ENCODE measurements around the gene EYS.
"Not testable (repeated sequence)": the region's sequence is repeated elsewhere in the genome, so short reads cannot be mapped to it uniquely, and the experiment has no call there.

The EYS gene

GRCh38 chr6:65452333-65452732, 254.7 kb downstream of the EYS start:
- no peak for DNase-seq (ENCODE audit: low read depth in 3 of 3)

- DNase-seq (ENCODE audit: low read depth in 3 of 3), result no peak
Observed at GRCh38 chr6:65450451-65450850, 256.6 kb downstream of the EYS start.

GRCh38 chr6:65449926-65450325, 257.1 kb downstream of the EYS start:
- DNase-seq (ENCODE audit: low read depth in 3 of 3), result no peak

GRCh38 chr6:65448866-65449265, 258.2 kb downstream of the EYS start:
- no peak for DNase-seq (ENCODE audit: low read depth in 3 of 3)

GRCh38 chr6:65436281-65436680, 270.7 kb downstream of the EYS start:
- DNase-seq (ENCODE audit: low read depth in 3 of 3), result no peak

GRCh38 chr6:65416621-65417020, 290.4 kb downstream of the EYS start:
- no peak for DNase-seq (ENCODE audit: low read depth in 3 of 3)

- DNase-seq (ENCODE audit: low read depth in 3 of 3), result no peak
Observed at GRCh38 chr6:65410309-65410708, 296.7 kb downstream of the EYS start.

GRCh38 chr6:65402564-65402963, 304.5 kb downstream of the EYS start:
- DNase-seq (ENCODE audit: low read depth in 3 of 3), result no peak

GRCh38 chr6:65399355-65400084, 307.5 kb downstream of the EYS start:
- DNase-seq (ENCODE audit: low read depth in 3 of 3), result no peak

- no peak for DNase-seq (ENCODE audit: low read depth in 3 of 3)
Observed at GRCh38 chr6:65398851-65399250, 308.2 kb downstream of the EYS start.

GRCh38 chr6:65350530-65350929, 356.5 kb downstream of the EYS start:
- DNase-seq (ENCODE audit: low read depth in 3 of 3), result no peak

GRCh38 chr6:65302655-65303054, 404.4 kb downstream of the EYS start:
- DNase-seq (ENCODE audit: low read depth in 3 of 3), result not testable (repeated sequence)

- no peak for DNase-seq (ENCODE audit: low read depth in 3 of 3)
Observed at GRCh38 chr6:65299236-65299635, 407.8 kb downstream of the EYS start.

- DNase-seq (ENCODE audit: low read depth in 3 of 3), result no peak
Observed at GRCh38 chr6:65295812-65296211, 411.2 kb downstream of the EYS start.

GRCh38 chr6:65289491-65289890, 417.5 kb downstream of the EYS start:
- no peak for DNase-seq (ENCODE audit: low read depth in 3 of 3)

GRCh38 chr6:65285275-65285674, 421.8 kb downstream of the EYS start:
- DNase-seq (ENCODE audit: low read depth in 3 of 3), result no peak

GRCh38 chr6:65280060-65280459, 427.0 kb downstream of the EYS start:
- no peak for DNase-seq (ENCODE audit: low read depth in 3 of 3)

GRCh38 chr6:65262241-65262640, 444.8 kb downstream of the EYS start:
- DNase-seq (ENCODE audit: low read depth in 3 of 3), result no peak

GRCh38 chr6:65259982-65260381, 447.0 kb downstream of the EYS start:
- DNase-seq (ENCODE audit: low read depth in 3 of 3), result no peak

GRCh38 chr6:65259059-65259458, 448.0 kb downstream of the EYS start:
- no peak for DNase-seq (ENCODE audit: low read depth in 3 of 3)

GRCh38 chr6:65253041-65253440, 454.0 kb downstream of the EYS start:
- DNase-seq (ENCODE audit: low read depth in 3 of 3), result no peak

GRCh38 chr6:65248101-65248610, 458.9 kb downstream of the EYS start:
- DNase-seq (ENCODE audit: low read depth in 3 of 3), result no peak

GRCh38 chr6:65231616-65232015, 475.4 kb downstream of the EYS start:
- DNase-seq (ENCODE audit: low read depth in 3 of 3), result no peak

GRCh38 chr6:65229825-65230224, 477.2 kb downstream of the EYS start:
- DNase-seq (ENCODE audit: low read depth in 3 of 3), result no peak

Data from stimulated activated CD4-positive, alpha-beta T cell treated with anti-CD3 and anti-CD28 coated beads, TNF-alpha, amount 100 ng/mL, for 4 hours (primary cell).